ENCODE data around the gene ARL4D.
"Not testable (repeated sequence)": the region's sequence is repeated elsewhere in the genome, so short reads cannot be mapped to it uniquely, and the experiment has no call there.

ARL4D gene

GRCh38 chr17:43395165-43395564 lies 3.6 kb upstream of the ARL4D start:
- no peak for DNase-seq (ENCODE audit: low read depth, low spot score)

- DNase-seq (ENCODE audit: low read depth, low spot score) = no peak
Observed at GRCh38 chr17:43396491-43397060, 2.2 kb upstream of the ARL4D start.

GRCh38 chr17:43399839-43400328 lies 1.1 kb downstream of the ARL4D start:
- peak; percentile 28 for DNase-seq (ENCODE audit: low read depth, low spot score)

DNA sequence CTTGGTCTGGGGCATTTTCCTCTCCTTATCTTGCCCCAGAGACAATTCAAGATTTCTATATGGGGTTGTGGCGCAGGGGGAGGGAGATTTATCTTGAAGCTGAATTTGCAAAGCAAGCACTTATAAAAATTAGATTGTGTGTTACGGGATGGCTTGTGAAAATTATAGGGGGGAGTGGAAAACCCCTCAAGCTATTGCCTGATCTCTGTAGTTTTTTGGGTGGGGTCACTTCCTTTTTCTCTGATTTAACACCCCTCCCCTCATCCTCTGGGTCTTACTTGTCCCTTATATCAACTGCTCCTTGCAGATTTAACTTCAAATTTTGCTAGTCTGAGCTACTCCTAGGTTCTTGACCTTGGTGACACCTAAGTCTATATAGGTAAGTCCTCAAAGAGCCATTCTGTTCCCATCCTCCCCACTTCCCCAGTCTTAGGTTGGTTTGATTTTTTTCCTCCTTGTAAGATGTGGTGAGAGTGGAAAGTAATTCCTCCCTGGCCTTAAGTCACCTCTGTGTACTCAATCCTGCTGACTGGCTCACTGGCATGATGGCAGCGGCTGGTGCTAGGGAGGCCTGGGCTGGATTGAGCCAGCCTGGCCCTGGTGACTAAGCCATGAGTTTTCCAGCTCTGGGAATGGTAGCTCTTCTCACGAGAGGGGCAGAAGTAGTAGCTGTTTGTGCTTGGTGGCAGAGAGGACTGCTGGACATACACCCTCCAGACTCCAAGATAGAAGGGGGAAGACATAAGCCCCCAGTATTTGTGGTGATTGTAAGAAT lies 2.3 kb downstream of the ARL4D start:
- DNase-seq (ENCODE audit: low read depth, low spot score) = peak; percentile 88

DNA sequence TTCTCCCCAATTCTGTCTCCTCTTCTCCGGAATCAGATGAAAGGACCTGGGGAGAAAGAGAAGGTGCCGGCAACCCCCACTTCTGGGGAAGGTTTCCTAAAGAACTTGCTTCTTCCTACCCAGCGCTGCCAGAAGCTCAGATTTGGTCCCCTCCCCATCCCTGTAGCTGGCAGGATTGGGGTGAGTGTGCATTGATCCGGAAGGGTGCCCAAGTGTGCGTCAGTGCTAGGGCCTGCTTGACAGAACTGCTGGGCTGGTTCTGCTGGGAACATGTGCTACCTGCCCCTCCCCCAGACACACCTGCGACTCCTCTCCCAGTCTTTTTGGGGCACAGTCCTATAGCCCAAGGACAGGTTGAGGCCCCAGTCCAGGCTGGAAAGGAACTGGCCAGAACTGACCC lies 3.3 kb downstream of the ARL4D start:
- DNase-seq (ENCODE audit: low read depth, low spot score) = no peak

DNA sequence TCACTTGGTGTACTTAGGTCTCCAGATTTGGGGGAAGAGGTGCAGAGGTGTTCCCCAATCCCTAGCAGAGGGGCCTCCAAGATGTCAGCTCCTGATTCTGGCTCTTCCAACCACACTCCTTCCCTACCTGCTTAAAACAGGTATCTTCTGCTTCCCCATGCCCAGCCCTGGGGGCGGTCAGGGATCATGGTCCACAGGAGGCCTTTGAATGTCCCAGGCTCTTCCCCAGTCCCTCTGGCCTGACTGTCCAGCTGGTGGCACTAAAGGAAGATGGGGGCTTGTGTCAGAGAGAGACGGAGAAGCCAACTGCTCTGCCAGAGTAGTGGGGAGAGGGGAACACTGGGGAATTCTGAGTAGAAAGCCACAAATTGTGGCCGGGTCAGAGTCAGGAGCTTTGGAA lies 3.8 kb downstream of the ARL4D start:
- DNase-seq (ENCODE audit: low read depth, low spot score) = no peak

GRCh38 chr17:43403846-43404245 lies 5.1 kb downstream of the ARL4D start:
- DNase-seq (ENCODE audit: low read depth, low spot score) = no peak

DNA sequence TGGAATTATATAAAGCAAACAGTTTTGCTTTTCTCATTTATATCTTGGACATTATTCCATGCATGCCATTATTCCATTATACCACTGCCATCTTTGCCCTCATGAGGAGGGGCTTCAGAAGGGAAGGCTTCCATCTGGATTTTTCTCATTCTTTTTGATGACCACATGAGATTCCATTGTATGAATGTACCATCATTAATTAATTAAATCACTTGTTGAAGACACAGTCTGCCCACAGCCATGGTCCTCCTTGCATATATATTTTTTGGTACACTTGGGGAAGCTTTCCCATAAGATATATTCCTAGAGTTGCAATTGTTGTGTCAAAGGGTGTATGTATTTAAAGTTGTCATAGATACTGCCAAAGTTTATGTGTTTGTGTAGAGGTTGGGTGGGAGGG lies 7.1 kb downstream of the ARL4D start:
- peak; percentile 53 for DNase-seq (ENCODE audit: low read depth, low spot score)

DNA sequence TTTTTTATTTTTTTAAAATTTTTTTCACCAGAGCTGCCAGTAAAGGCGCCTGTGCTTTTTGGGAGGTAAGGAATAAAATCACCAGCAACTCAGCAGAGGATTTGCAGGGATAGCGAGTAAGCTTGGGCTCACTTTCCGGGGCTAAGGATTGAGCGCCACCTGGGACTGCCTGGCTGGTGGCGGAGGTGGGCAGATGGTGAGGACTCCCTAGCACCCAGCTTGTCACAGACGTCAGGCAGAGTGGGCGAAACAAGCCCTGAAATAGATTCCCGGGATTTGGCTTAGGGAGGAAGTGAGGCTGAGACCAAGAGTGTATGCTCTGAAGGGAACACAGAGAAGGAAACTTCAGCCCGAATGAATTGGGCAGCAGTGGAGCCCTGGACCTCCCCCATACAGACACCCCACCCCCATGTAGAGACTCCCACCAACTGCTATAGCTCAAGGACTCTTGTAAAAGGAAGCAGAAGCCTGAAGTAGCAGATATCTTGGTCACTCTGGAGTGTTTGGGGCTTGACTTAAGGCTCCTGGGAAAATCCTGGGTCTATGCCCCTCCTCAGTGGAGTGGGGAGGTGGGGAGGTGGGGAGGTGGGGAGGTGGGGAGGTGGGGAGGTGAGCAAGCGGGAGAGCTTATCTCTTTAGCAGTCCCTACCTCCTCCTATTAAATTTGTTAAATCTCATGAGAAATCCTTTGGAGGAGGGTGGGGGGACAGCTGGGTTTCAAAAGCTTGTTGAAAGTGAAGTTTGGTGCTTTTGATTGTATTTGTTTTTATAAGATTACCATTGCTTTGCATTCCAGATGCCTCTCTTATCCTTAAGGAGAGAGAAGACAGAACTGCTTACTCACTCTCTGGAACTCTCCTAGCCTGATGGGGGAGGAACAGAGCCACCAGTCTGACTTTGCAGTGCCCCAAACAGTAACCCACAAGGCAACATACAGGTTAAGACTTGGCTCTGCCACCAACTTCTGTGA lies 8.2 kb downstream of the ARL4D start:
- DNase-seq (ENCODE audit: low read depth, low spot score) = peak; percentile 64

GRCh38 chr17:43409131-43409530 lies 10.3 kb downstream of the ARL4D start:
- no peak for DNase-seq (ENCODE audit: low read depth, low spot score)

- no peak for DNase-seq (ENCODE audit: low read depth, low spot score)
Observed at GRCh38 chr17:43410557-43411368, 12.0 kb downstream of the ARL4D start.

DNA sequence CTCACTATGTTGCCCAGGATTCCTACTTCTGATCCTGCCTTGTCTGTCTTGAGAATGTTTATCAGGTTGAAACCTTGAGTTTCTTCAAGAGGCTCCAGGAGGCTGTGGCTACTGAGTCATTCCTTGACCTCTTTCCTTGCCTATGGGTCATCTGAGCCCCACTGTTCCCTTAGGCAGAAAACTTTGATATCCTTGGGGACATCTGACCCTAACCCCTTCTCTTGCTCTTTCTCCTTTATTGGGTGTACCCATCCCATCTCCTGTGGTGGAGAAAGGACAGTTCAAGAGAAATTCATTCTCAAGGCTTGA lies 12.5 kb downstream of the ARL4D start:
- no peak for DNase-seq (ENCODE audit: low read depth, low spot score)

DNA sequence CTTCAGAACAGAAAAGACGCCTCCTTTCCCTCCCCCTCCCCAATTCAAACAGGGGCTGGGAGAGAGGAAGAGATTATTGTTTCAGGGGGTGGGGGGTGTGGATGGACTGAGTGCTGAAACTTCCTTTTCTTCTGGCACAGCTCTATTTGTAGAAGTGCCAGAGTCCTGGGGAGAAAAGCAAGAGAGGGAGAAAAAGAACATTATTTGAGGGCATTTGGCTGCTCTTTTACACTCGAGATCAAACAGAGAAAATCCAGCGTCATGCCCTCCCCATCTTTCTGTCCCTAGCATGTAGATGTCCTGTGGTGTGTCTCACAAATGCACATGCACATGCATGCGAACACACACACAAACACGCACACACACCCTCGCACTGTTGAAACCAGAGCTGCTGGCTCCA lies 13.0 kb downstream of the ARL4D start:
- no peak for DNase-seq (ENCODE audit: low read depth, low spot score)

- no peak for DNase-seq (ENCODE audit: low read depth, low spot score)
Observed at GRCh38 chr17:43412166-43412565, 13.4 kb downstream of the ARL4D start.

- DNase-seq (ENCODE audit: low read depth, low spot score) = peak; percentile 51
Observed at GRCh38 chr17:43416998-43417890, 18.5 kb downstream of the ARL4D start.

GRCh38 chr17:43418441-43419374 lies 19.9 kb downstream of the ARL4D start:
- DNase-seq (ENCODE audit: low read depth, low spot score) = peak; percentile 90

DNA sequence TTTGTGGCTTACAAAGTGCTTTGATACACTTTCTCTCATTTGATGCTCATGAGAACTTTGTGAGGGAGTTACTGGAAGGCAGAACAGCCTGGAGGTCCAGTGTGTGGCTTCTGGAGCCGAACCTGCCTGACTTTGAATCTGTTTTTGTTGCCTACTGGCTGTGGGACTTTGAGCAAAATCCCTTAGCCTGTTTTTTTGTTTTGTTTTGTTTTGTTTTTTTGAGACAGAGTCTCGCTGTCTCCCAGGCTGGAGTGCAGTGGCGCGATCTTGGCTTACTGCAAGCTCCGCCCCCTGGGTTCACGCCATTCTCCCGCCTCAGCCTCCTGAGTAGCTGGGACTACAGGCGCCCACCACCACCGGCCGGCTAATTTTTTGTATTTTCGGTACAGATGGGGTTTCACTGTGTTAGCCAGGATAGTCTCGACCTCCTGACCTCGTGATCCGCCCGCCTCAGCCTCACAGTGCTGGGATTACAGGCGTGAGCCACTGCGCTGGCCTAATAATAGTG lies 20.6 kb downstream of the ARL4D start:
- DNase-seq (ENCODE audit: low read depth, low spot score) = not testable (repeated sequence)

GRCh38 chr17:43423777-43424455 lies 25.1 kb downstream of the ARL4D start:
- DNase-seq (ENCODE audit: low read depth, low spot score) = no peak

Measured in astrocyte of the hippocampus (primary cell).